Measurements from ENCODE around the gene MBP.

The MBP gene

GRCh38 chr18:77116201-77117080, 16.1 kb downstream of the MBP start:
- no peaks in the 10 kb centered on the region for H3K4me1 ChIP-seq (ENCODE audit: low read depth, poor library complexity, severe bottlenecking)
- H3K79me2 ChIP-seq (ENCODE audit: insufficient read depth, low read depth), result no peaks in the 10 kb centered on the region
- no peak overlapping the region for H3K9ac ChIP-seq
- no peak for TF ChIP-seq CTCF (conservative IDR thresholded peaks at IDR 0.05; ENCODE audit: low read depth, low read length)
- H3K4me3 ChIP-seq (IDR thresholded peaks at IDR 0.05; ENCODE audit: insufficient read depth, low read depth, low read length), result no peak overlapping the region
- H3K27me3 ChIP-seq (ENCODE audit: insufficient read depth, low read depth), result no peaks in the 10 kb centered on the region
- H3K4me2 ChIP-seq, result no peak overlapping the region
- H2AFZ ChIP-seq (ENCODE audit: low read depth), result no peak overlapping the region
- no peak overlapping the region for H3K27ac ChIP-seq
- H4K20me1 ChIP-seq (ENCODE audit: insufficient read depth), result no peaks in the 10 kb centered on the region
- H3K36me3 ChIP-seq (ENCODE audit: insufficient read depth), result no peaks in the 10 kb centered on the region

DNA sequence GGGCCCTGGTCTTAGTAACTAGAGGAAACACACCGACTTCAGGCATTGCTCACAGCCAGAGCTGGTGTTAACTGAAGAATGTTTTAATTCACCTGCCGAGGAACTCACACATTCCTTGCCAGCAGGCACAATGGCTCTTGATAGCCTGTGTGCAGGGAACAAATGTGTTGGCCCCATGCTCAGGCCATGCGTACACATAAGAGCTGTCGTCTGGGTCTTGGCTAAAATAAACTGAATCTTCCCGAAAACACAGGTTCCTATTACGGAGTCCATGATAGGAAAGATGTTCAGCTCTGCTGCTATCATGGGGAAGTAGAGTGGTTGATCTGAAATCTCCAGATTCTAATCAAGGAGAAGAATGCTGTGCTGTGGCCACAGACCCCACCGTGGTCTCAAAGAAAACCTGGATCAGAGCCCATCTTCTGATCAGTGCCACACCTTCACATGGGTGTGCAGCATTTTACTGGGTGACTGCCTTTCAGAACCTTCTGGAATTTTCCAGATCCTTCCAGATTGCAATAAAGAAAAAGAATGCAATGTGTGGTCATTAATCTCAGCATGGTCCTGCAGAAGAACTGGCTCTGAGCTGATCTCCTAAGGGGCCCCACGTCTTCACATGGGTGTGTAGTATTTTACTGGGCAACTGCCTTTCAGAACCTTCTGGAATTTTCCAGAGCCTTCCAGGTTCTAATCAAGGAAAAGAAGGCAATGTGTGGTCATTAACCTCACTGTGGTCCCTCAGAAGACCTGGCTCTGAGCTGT, 17.2 kb downstream of the MBP start:
- no peak for TF ChIP-seq CTCF (conservative IDR thresholded peaks at IDR 0.05; ENCODE audit: low read depth, low read length)
- Histone ChIP-seq H4K20me1 (ENCODE audit: insufficient read depth) (no peaks in the 10 kb centered on the region), H3K4me3 (IDR thresholded peaks at IDR 0.05; ENCODE audit: insufficient read depth, low read depth, low read length) (no peak overlapping the region), H3K27me3 (ENCODE audit: insufficient read depth, low read depth) (no peaks in the 10 kb centered on the region), H3K79me2 (ENCODE audit: insufficient read depth, low read depth) (no peaks in the 10 kb centered on the region), H3K4me1 (ENCODE audit: low read depth, poor library complexity, severe bottlenecking) (no peaks in the 10 kb centered on the region), H3K27ac (no peak overlapping the region), H3K4me2 (no peak overlapping the region), H2AFZ (ENCODE audit: low read depth) (no peak overlapping the region), H3K9ac (no peak overlapping the region), H3K36me3 (ENCODE audit: insufficient read depth) (no peaks in the 10 kb centered on the region)

DNA sequence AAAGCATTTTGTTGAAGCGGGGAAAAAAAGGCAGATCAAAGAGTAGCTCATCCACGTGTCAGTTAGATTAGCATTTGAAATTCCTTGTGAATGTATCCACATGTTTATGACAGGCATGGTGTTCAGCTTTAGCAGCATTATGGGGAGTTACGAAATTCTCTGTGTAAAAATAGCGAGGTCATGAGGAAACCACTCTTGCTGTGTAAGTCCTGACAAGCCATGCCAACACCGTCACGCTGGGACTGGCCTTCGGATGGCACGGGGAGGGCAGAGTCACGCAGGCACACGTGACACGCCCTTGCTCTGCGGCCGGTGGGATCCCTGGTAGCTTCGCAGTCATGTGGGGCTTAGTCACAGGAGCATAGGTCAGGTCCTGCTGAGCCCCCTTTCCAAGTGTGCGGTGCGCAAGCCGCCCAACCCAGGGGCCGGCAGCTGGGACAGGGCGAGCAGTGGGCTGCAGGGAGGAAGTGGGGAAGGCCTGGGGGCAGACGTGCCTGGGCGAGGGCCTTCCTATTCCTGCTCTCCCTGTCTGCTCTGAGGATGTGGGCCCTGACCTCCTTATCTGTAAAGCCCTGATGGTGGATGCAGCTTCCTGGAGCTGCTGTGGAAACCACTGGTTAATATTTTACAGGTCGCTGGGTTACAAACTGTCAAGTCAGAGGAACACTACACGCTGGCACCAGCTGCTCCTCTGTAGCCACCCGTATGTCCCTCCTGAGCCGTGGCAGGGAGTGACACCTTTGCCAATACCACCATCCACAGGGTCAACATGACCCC, 18.0 kb downstream of the MBP start:
- no peaks in the 10 kb centered on the region for H3K79me2 ChIP-seq (ENCODE audit: insufficient read depth, low read depth)
- no peak overlapping the region for H3K4me2 ChIP-seq
- H4K20me1 ChIP-seq (ENCODE audit: insufficient read depth), result no peaks in the 10 kb centered on the region
- TF ChIP-seq CTCF (conservative IDR thresholded peaks at IDR 0.05; ENCODE audit: low read depth, low read length), result no peak
- H3K36me3 ChIP-seq (ENCODE audit: insufficient read depth), result no peaks in the 10 kb centered on the region
- no peak overlapping the region for H3K4me3 ChIP-seq (IDR thresholded peaks at IDR 0.05; ENCODE audit: insufficient read depth, low read depth, low read length)
- no peaks in the 10 kb centered on the region for H3K4me1 ChIP-seq (ENCODE audit: low read depth, poor library complexity, severe bottlenecking)
- H3K27ac ChIP-seq, result no peak overlapping the region
- H3K27me3 ChIP-seq (ENCODE audit: insufficient read depth, low read depth), result no peaks in the 10 kb centered on the region
- H2AFZ ChIP-seq (ENCODE audit: low read depth), result no peak overlapping the region
- no peak overlapping the region for H3K9ac ChIP-seq

GRCh38 chr18:77114152-77114414, 18.5 kb downstream of the MBP start:
- Histone ChIP-seq H2AFZ (ENCODE audit: low read depth) (no peak overlapping the region), H3K4me3 (IDR thresholded peaks at IDR 0.05; ENCODE audit: insufficient read depth, low read depth, low read length) (no peak overlapping the region), H4K20me1 (ENCODE audit: insufficient read depth) (no peaks in the 10 kb centered on the region), H3K9ac (no peak overlapping the region), H3K4me2 (no peak overlapping the region), H3K27me3 (ENCODE audit: insufficient read depth, low read depth) (no peaks in the 10 kb centered on the region), H3K4me1 (ENCODE audit: low read depth, poor library complexity, severe bottlenecking) (no peaks in the 10 kb centered on the region), H3K27ac (no peak overlapping the region), H3K79me2 (ENCODE audit: insufficient read depth, low read depth) (no peaks in the 10 kb centered on the region), H3K36me3 (ENCODE audit: insufficient read depth) (no peaks in the 10 kb centered on the region)
- TF ChIP-seq CTCF (conservative IDR thresholded peaks at IDR 0.05; ENCODE audit: low read depth, low read length), result no peak
